ENCODE results near the gene PARN. TPM values are rescaled to one million over a fixed set of nuclear protein-coding genes. Genes with fewer than 3 reads are reported as not detected.
"Not testable (repeated sequence)": the region's sequence is repeated elsewhere in the genome, so short reads cannot be mapped to it uniquely, and the experiment has no call there.

Gene PARN
- total RNA-seq, 2 experiments from 2014 or later: 36.4 to 40.0 TPM

GRCh38 chr16:14407786-14408399, 222.2 kb downstream of the PARN start:
- ChIA-PET CTCF (no interaction called here), POLR2A (no interaction called here)
- Mint-ChIP-seq H3K36me3 (ENCODE audit: low read depth) (no peaks in the 10 kb centered on the region), H3K9me3 (ENCODE audit: insufficient read depth) (no peaks in the 10 kb centered on the region), H3K4me1 (ENCODE audit: low read depth) (peaks cover 1% of the 10 kb centered on the region), H3K27me3 (ENCODE audit: low read depth) (no peaks in the 10 kb centered on the region), H3K4me3 (no peak overlapping the region), H3K27ac (no peak overlapping the region)
- no peak for ATAC-seq
- DNase-seq: no peak

- Mint-ChIP-seq H3K9me3 (ENCODE audit: insufficient read depth) (no peaks in the 10 kb centered on the region), H3K4me1 (ENCODE audit: low read depth) (peaks cover 1% of the 10 kb centered on the region), H3K27me3 (ENCODE audit: low read depth) (no peaks in the 10 kb centered on the region), H3K4me3 (no peak overlapping the region), H3K36me3 (ENCODE audit: low read depth) (no peaks in the 10 kb centered on the region), H3K27ac (no peak overlapping the region)
- POLR2A ChIA-PET: no interaction called here
- ATAC-seq (peak; percentile 38), DNase-seq (peak; percentile 26)
- CTCF ChIA-PET: no interaction called here
Measured at GRCh38 chr16:14405611-14406537, 224.2 kb downstream of the PARN start.

GRCh38 chr16:14403001-14403389, 227.1 kb downstream of the PARN start:
- CTCF ChIA-PET, H3K27ac Mint-ChIP-seq: not testable (repeated sequence)

GRCh38 chr16:14402114-14403000, 227.7 kb downstream of the PARN start:
- not testable (repeated sequence) for H3K4me3 Mint-ChIP-seq

More at GRCh38 chr16:14403001-14403389, 227.1 kb downstream of the PARN start:
- H3K27me3 Mint-ChIP-seq (ENCODE audit: low read depth); POLR2A ChIA-PET; DNase-seq; H3K4me3 Mint-ChIP-seq; H3K36me3 Mint-ChIP-seq (ENCODE audit: low read depth); H3K4me1 Mint-ChIP-seq (ENCODE audit: low read depth); H3K9me3 Mint-ChIP-seq (ENCODE audit: insufficient read depth); ATAC-seq: not testable (repeated sequence)

GRCh38 chr16:14401711-14402061, 228.4 kb downstream of the PARN start:
- H3K27me3 Mint-ChIP-seq (ENCODE audit: low read depth); H3K27ac Mint-ChIP-seq; CTCF ChIA-PET; H3K9me3 Mint-ChIP-seq (ENCODE audit: insufficient read depth); H3K4me1 Mint-ChIP-seq (ENCODE audit: low read depth); POLR2A ChIA-PET; ATAC-seq; DNase-seq; H3K4me3 Mint-ChIP-seq; H3K36me3 Mint-ChIP-seq (ENCODE audit: low read depth): not testable (repeated sequence)

More at GRCh38 chr16:14402114-14403000, 227.7 kb downstream of the PARN start:
- H3K27me3 Mint-ChIP-seq (ENCODE audit: low read depth); H3K27ac Mint-ChIP-seq; H3K36me3 Mint-ChIP-seq (ENCODE audit: low read depth); POLR2A ChIA-PET; CTCF ChIA-PET; H3K4me1 Mint-ChIP-seq (ENCODE audit: low read depth); H3K9me3 Mint-ChIP-seq (ENCODE audit: insufficient read depth); ATAC-seq; DNase-seq: not testable (repeated sequence)

GRCh38 chr16:14400978-14401710, 228.9 kb downstream of the PARN start:
- DNase-seq; H3K36me3 Mint-ChIP-seq (ENCODE audit: low read depth); H3K27me3 Mint-ChIP-seq (ENCODE audit: low read depth); H3K4me3 Mint-ChIP-seq; ATAC-seq; H3K4me1 Mint-ChIP-seq (ENCODE audit: low read depth); CTCF ChIA-PET; H3K9me3 Mint-ChIP-seq (ENCODE audit: insufficient read depth); H3K27ac Mint-ChIP-seq; POLR2A ChIA-PET: not testable (repeated sequence)

GRCh38 chr16:14400285-14400977, 229.6 kb downstream of the PARN start:
- ChIA-PET POLR2A (no interaction called here), CTCF (no interaction called here)
- H3K4me1 Mint-ChIP-seq (ENCODE audit: low read depth): no peaks in the 10 kb centered on the region
- no peak overlapping the region for H3K4me3 Mint-ChIP-seq
- no peaks in the 10 kb centered on the region for H3K9me3 Mint-ChIP-seq (ENCODE audit: insufficient read depth)
- ATAC-seq: no peak
- H3K27me3 Mint-ChIP-seq (ENCODE audit: low read depth): no peaks in the 10 kb centered on the region
- H3K27ac Mint-ChIP-seq: no peak overlapping the region
- no peak for DNase-seq
- no peaks in the 10 kb centered on the region for H3K36me3 Mint-ChIP-seq (ENCODE audit: low read depth)

GRCh38 chr16:14399378-14400284, 230.4 kb downstream of the PARN start:
- DNase-seq: no peak
- Mint-ChIP-seq H3K27ac (no peak overlapping the region), H3K4me3 (no peak overlapping the region), H3K9me3 (ENCODE audit: insufficient read depth) (no peaks in the 10 kb centered on the region), H3K36me3 (ENCODE audit: low read depth) (no peaks in the 10 kb centered on the region), H3K4me1 (ENCODE audit: low read depth) (no peaks in the 10 kb centered on the region), H3K27me3 (ENCODE audit: low read depth) (no peaks in the 10 kb centered on the region)
- ATAC-seq: no peak
- ChIA-PET CTCF (no interaction called here), POLR2A (no interaction called here)

GRCh38 chr16:14398014-14398717, 231.9 kb downstream of the PARN start:
- Mint-ChIP-seq H3K4me1 (ENCODE audit: low read depth) (no peaks in the 10 kb centered on the region), H3K4me3 (no peak overlapping the region), H3K27ac (no peak overlapping the region), H3K27me3 (ENCODE audit: low read depth) (no peaks in the 10 kb centered on the region), H3K36me3 (ENCODE audit: low read depth) (no peaks in the 10 kb centered on the region), H3K9me3 (ENCODE audit: insufficient read depth) (no peaks in the 10 kb centered on the region)
- POLR2A ChIA-PET: no interaction called here
- ATAC-seq (no peak), DNase-seq (no peak)
- CTCF ChIA-PET: no interaction called here

- H3K36me3 Mint-ChIP-seq (ENCODE audit: low read depth); DNase-seq; H3K27me3 Mint-ChIP-seq (ENCODE audit: low read depth); POLR2A ChIA-PET; H3K27ac Mint-ChIP-seq; CTCF ChIA-PET; H3K4me3 Mint-ChIP-seq; ATAC-seq; H3K9me3 Mint-ChIP-seq (ENCODE audit: insufficient read depth); H3K4me1 Mint-ChIP-seq (ENCODE audit: low read depth): not testable (repeated sequence)
Measured at GRCh38 chr16:14395710-14396304, 234.3 kb downstream of the PARN start.

Data from activated CD8-positive, alpha-beta T cell treated with anti-CD3 and anti-CD28 coated beads, Interleukin-2, amount 10 ng/mL, durations not matched to agents 7 days and 5 days (primary cell).